ENCODE results near the gene C1QL2. TPM values are rescaled to one million over a fixed set of nuclear protein-coding genes. Genes with fewer than 3 reads are reported as not detected.

Gene C1QL2
- total RNA-seq, 4 donors from 2014 or later = 0.76 TPM; not detected in 3

GRCh38 chr2:119117408-119117807, 41.1 kb downstream of the C1QL2 start:
- TF ChIP-seq EP300 (IDR thresholded peaks at IDR 0.05) (no peak), CTCF (IDR thresholded peaks at IDR 0.05) (no peak), POLR2A (IDR thresholded peaks at IDR 0.05) (no peak), POLR2AphosphoS5 (IDR thresholded peaks at IDR 0.05) (no peak)
- DNase-seq (ENCODE audit: low spot score in 2 of 2) = no peak
- Histone ChIP-seq H3K4me3 (no peak overlapping the region), H3K27ac (no peak overlapping the region), H3K36me3 (no peaks in the 10 kb centered on the region), H3K4me1 (no peaks in the 10 kb centered on the region), H3K27me3 (peaks cover 27% of the 10 kb centered on the region), H3K9me3 (no peaks in the 10 kb centered on the region)
- WGBS = 67% methylated on average over 6 of the region's 7 CpGs

- no peaks in the 10 kb centered on the region for H3K9me3 ChIP-seq
- TF ChIP-seq POLR2A (IDR thresholded peaks at IDR 0.05) (no peak), EP300 (IDR thresholded peaks at IDR 0.05) (no peak)
- 82% methylated on average over 10 of the region's 10 CpGs for WGBS
- no peak overlapping the region for H3K4me3 ChIP-seq
- peaks cover 28% of the 10 kb centered on the region for H3K27me3 ChIP-seq
- H3K27ac ChIP-seq = no peak overlapping the region
- no peaks in the 10 kb centered on the region for H3K36me3 ChIP-seq
- DNase-seq (ENCODE audit: low spot score in 2 of 2) = no peak
- H3K4me1 ChIP-seq = no peaks in the 10 kb centered on the region
Measured at GRCh38 chr2:119116411-119117295, 41.9 kb downstream of the C1QL2 start.

- no peak for TF ChIP-seq CTCF (IDR thresholded peaks at IDR 0.05)
- TF ChIP-seq POLR2A (IDR thresholded peaks at IDR 0.05) = no peak
- no peak for TF ChIP-seq POLR2AphosphoS5 (IDR thresholded peaks at IDR 0.05)
- TF ChIP-seq EP300 (IDR thresholded peaks at IDR 0.05) = no peak
- Histone ChIP-seq H3K27me3 (peaks cover 31% of the 10 kb centered on the region), H3K36me3 (no peaks in the 10 kb centered on the region), H3K27ac (no peak overlapping the region), H3K4me1 (no peaks in the 10 kb centered on the region), H3K4me3 (no peak overlapping the region), H3K9me3 (peaks cover 6% of the 10 kb centered on the region)
- WGBS = 100% methylated on average over 1 of the region's 3 CpGs
- DNase-seq (ENCODE audit: low spot score in 2 of 2) = no peak
Measured at GRCh38 chr2:119114266-119114665, 44.3 kb downstream of the C1QL2 start.

- WGBS = 47% methylated on average over 2 of the region's 4 CpGs
- DNase-seq (ENCODE audit: low spot score in 2 of 2) = no peak
Measured at GRCh38 chr2:119113489-119113770, 45.1 kb downstream of the C1QL2 start.

GRCh38 chr2:119112770-119113488, 45.6 kb downstream of the C1QL2 start:
- no peak for DNase-seq (ENCODE audit: low spot score in 2 of 2)
- Histone ChIP-seq H3K4me1 (no peaks in the 10 kb centered on the region), H3K9me3 (peaks cover 6% of the 10 kb centered on the region), H3K4me3 (no peak overlapping the region), H3K27ac (no peak overlapping the region), H3K36me3 (no peaks in the 10 kb centered on the region), H3K27me3 (peaks cover 29% of the 10 kb centered on the region)
- TF ChIP-seq POLR2AphosphoS5 (IDR thresholded peaks at IDR 0.05) (no peak), EP300 (IDR thresholded peaks at IDR 0.05) (no peak)
- 59% methylated on average over 10 of the region's 10 CpGs for whole genome bisulfite sequencing

More at GRCh38 chr2:119113489-119113770, 45.1 kb downstream of the C1QL2 start:
- Histone ChIP-seq H3K27me3 (peaks cover 31% of the 10 kb centered on the region), H3K4me3 (no peak overlapping the region), H3K4me1 (no peaks in the 10 kb centered on the region), H3K27ac (no peak overlapping the region), H3K9me3 (peaks cover 6% of the 10 kb centered on the region), H3K36me3 (no peaks in the 10 kb centered on the region)
- no peak for TF ChIP-seq EP300 (IDR thresholded peaks at IDR 0.05)

GRCh38 chr2:119112230-119112629, 46.3 kb downstream of the C1QL2 start:
- DNase-seq (ENCODE audit: low spot score in 2 of 2) = no peak
- TF ChIP-seq EP300 (IDR thresholded peaks at IDR 0.05) = no peak
- no peak for TF ChIP-seq CTCF (IDR thresholded peaks at IDR 0.05)
- no peak for TF ChIP-seq POLR2AphosphoS5 (IDR thresholded peaks at IDR 0.05)
- TF ChIP-seq POLR2A (IDR thresholded peaks at IDR 0.05) = no peak
- WGBS = 83% methylated on average over 2 of the region's 3 CpGs
- H3K36me3 ChIP-seq = no peaks in the 10 kb centered on the region
- H3K27ac ChIP-seq = no peak overlapping the region
- H3K9me3 ChIP-seq = peaks cover 6% of the 10 kb centered on the region
- no peaks in the 10 kb centered on the region for H3K4me1 ChIP-seq
- no peak overlapping the region for H3K4me3 ChIP-seq
- H3K27me3 ChIP-seq = peaks cover 22% of the 10 kb centered on the region
